ENCODE measurements around the gene YPEL2.

YPEL2 gene

DNA sequence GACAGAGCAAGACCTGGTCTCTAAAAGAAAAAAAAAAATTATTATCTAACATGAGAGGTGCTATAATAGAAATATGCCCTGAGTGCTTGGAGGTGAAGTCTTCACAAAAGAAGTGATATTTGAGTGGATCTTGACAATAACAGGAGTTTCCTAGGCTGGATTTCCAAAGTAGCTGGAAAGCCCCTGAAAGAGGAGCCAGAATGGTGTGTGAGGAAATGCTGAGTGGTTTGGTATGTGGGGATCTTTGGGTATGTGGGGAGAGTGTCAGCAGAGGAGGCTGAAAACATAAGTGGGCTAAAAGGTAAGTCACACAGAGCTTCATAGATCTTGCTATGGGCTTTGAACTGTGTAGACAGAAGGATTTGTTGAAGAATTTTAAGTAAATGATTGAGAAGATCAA, 100.1 kb downstream of the YPEL2 start:
- H3K9me3 ChIP-seq (ENCODE audit: insufficient read depth, low read depth, low read length): no peaks in the 10 kb centered on the region
- H2AFZ ChIP-seq (ENCODE audit: insufficient read depth, low read length, poor library complexity): no peak overlapping the region
- H2BK12ac ChIP-seq (ENCODE audit: low read length): no peak overlapping the region
- no peak overlapping the region for H3K4me3 ChIP-seq (ENCODE audit: low read depth, low read length)
- H2AK5ac ChIP-seq (ENCODE audit: low read length): no peak overlapping the region
- no peak overlapping the region for H4K8ac ChIP-seq (ENCODE audit: low read depth, low read length)
- H3K27me3 ChIP-seq (ENCODE audit: insufficient read depth, low read length): no peaks in the 10 kb centered on the region
- H4K12ac ChIP-seq (ENCODE audit: low read depth, low read length): no peak overlapping the region
- peak overlapping the region; percentile 29 for H3K27ac ChIP-seq (ENCODE audit: low read depth, low read length)
- DNase-seq: no peak
- no peaks in the 10 kb centered on the region for H3K79me2 ChIP-seq (ENCODE audit: control insufficient read depth, insufficient read depth, low read length, poor library complexity)
- no peak overlapping the region for H4K91ac ChIP-seq (ENCODE audit: low read depth, low read length)
- H3K14ac ChIP-seq (ENCODE audit: low read length): no peak overlapping the region
- H3K79me1 ChIP-seq (ENCODE audit: low read length): peaks cover 12% of the 10 kb centered on the region
- no peak overlapping the region for H2BK5ac ChIP-seq (ENCODE audit: low read depth, low read length, poor library complexity)
- H3K4ac ChIP-seq (ENCODE audit: low read depth, low read length): no peak overlapping the region
- H3K4me2 ChIP-seq (ENCODE audit: low read length): no peak overlapping the region
- no peak overlapping the region for H3K9ac ChIP-seq (ENCODE audit: low read length)
- H3K4me1 ChIP-seq (ENCODE audit: control insufficient read depth in 1 of 2, insufficient read depth in 2 of 2, low read length in 2 of 2): peaks cover 3 to 18% of the 10 kb centered on the region in 2 experiments
- H3K23ac ChIP-seq (ENCODE audit: low read length): no peak overlapping the region
- no peak overlapping the region for H2BK120ac ChIP-seq (ENCODE audit: insufficient read depth, low read length, poor library complexity)
- H3K36me3 ChIP-seq (ENCODE audit: control insufficient read depth in 1 of 2, insufficient read depth in 2 of 2, low read length in 2 of 2): no peaks in the 10 kb centered on the region
- H3K18ac ChIP-seq (ENCODE audit: low read length): no peak overlapping the region

- H3K4ac ChIP-seq (ENCODE audit: low read depth, low read length): no peak overlapping the region
These were observed 101.2 kb downstream of the YPEL2 start for GRCh38 chr17:59432657-59433056.

GRCh38 chr17:59433586-59433985, 102.1 kb downstream of the YPEL2 start:
- H2AFZ ChIP-seq (ENCODE audit: insufficient read depth, low read length, poor library complexity): no peak overlapping the region
- no peak overlapping the region for H2AK5ac ChIP-seq (ENCODE audit: low read length)
- no peak overlapping the region for H3K9ac ChIP-seq (ENCODE audit: low read length)
- H3K23ac ChIP-seq (ENCODE audit: low read length): no peak overlapping the region
- peaks cover 5% of the 10 kb centered on the region for H3K79me1 ChIP-seq (ENCODE audit: low read length)
- peaks cover 0 to 10% of the 10 kb centered on the region in 2 experiments for H3K4me1 ChIP-seq (ENCODE audit: control insufficient read depth in 1 of 2, insufficient read depth in 2 of 2, low read length in 2 of 2)
- H3K79me2 ChIP-seq (ENCODE audit: control insufficient read depth, insufficient read depth, low read length, poor library complexity): no peaks in the 10 kb centered on the region
- no peaks in the 10 kb centered on the region for H3K27me3 ChIP-seq (ENCODE audit: insufficient read depth, low read length)
- H3K36me3 ChIP-seq (ENCODE audit: control insufficient read depth in 1 of 2, insufficient read depth in 2 of 2, low read length in 2 of 2): no peaks in the 10 kb centered on the region
- H3K27ac ChIP-seq (ENCODE audit: low read depth, low read length): no peak overlapping the region
- H3K4ac ChIP-seq (ENCODE audit: low read depth, low read length): no peak overlapping the region
- no peak overlapping the region for H3K4me2 ChIP-seq (ENCODE audit: low read length)
- no peaks in the 10 kb centered on the region for H3K9me3 ChIP-seq (ENCODE audit: insufficient read depth, low read depth, low read length)
- no peak overlapping the region for H3K4me3 ChIP-seq (ENCODE audit: low read depth, low read length)
- H4K8ac ChIP-seq (ENCODE audit: low read depth, low read length): no peak overlapping the region
- no peak overlapping the region for H2BK12ac ChIP-seq (ENCODE audit: low read length)
- H3K14ac ChIP-seq (ENCODE audit: low read length): no peak overlapping the region
- H4K91ac ChIP-seq (ENCODE audit: low read depth, low read length): no peak overlapping the region
- H2BK120ac ChIP-seq (ENCODE audit: insufficient read depth, low read length, poor library complexity): no peak overlapping the region
- no CpG with 5 or more reads among the region's 2 CpGs for WGBS (ENCODE audit: extremely low coverage, insufficient coverage, insufficient read length)
- no peak overlapping the region for H2BK5ac ChIP-seq (ENCODE audit: low read depth, low read length, poor library complexity)
- no peak for DNase-seq
- no peak overlapping the region for H4K12ac ChIP-seq (ENCODE audit: low read depth, low read length)
- H3K18ac ChIP-seq (ENCODE audit: low read length): no peak overlapping the region

More at GRCh38 chr17:59432657-59433056, 101.2 kb downstream of the YPEL2 start:
- H3K27ac ChIP-seq (ENCODE audit: low read depth, low read length): no peak overlapping the region
- H3K79me2 ChIP-seq (ENCODE audit: control insufficient read depth, insufficient read depth, low read length, poor library complexity): no peaks in the 10 kb centered on the region
- no peak overlapping the region for H4K12ac ChIP-seq (ENCODE audit: low read depth, low read length)
- H2BK12ac ChIP-seq (ENCODE audit: low read length): no peak overlapping the region
- H4K8ac ChIP-seq (ENCODE audit: low read depth, low read length): no peak overlapping the region
- no peak overlapping the region for H2BK120ac ChIP-seq (ENCODE audit: insufficient read depth, low read length, poor library complexity)
- peaks cover 3 to 17% of the 10 kb centered on the region in 2 experiments for H3K4me1 ChIP-seq (ENCODE audit: control insufficient read depth in 1 of 2, insufficient read depth in 2 of 2, low read length in 2 of 2)
- no peak overlapping the region for H3K23ac ChIP-seq (ENCODE audit: low read length)
- peaks cover 11% of the 10 kb centered on the region for H3K79me1 ChIP-seq (ENCODE audit: low read length)
- H3K4me2 ChIP-seq (ENCODE audit: low read length): no peak overlapping the region
- no peak overlapping the region for H3K18ac ChIP-seq (ENCODE audit: low read length)
- H2AFZ ChIP-seq (ENCODE audit: insufficient read depth, low read length, poor library complexity): no peak overlapping the region
- H2BK5ac ChIP-seq (ENCODE audit: low read depth, low read length, poor library complexity): no peak overlapping the region
- no peaks in the 10 kb centered on the region for H3K36me3 ChIP-seq (ENCODE audit: control insufficient read depth in 1 of 2, insufficient read depth in 2 of 2, low read length in 2 of 2)
- H3K27me3 ChIP-seq (ENCODE audit: insufficient read depth, low read length): no peaks in the 10 kb centered on the region
- H3K9ac ChIP-seq (ENCODE audit: low read length): no peak overlapping the region
- H3K14ac ChIP-seq (ENCODE audit: low read length): no peak overlapping the region
- WGBS (ENCODE audit: extremely low coverage, insufficient coverage, insufficient read length): no CpG with 5 or more reads among the region's 1 CpG
- H3K9me3 ChIP-seq (ENCODE audit: insufficient read depth, low read depth, low read length): no peaks in the 10 kb centered on the region
- no peak overlapping the region for H2AK5ac ChIP-seq (ENCODE audit: low read length)
- DNase-seq: no peak
- no peak overlapping the region for H4K91ac ChIP-seq (ENCODE audit: low read depth, low read length)
- no peak overlapping the region for H3K4me3 ChIP-seq (ENCODE audit: low read depth, low read length)

GRCh38 chr17:59434429-59434828, 103.0 kb downstream of the YPEL2 start:
- no peak overlapping the region for H3K18ac ChIP-seq (ENCODE audit: low read length)
- H3K27me3 ChIP-seq (ENCODE audit: insufficient read depth, low read length): no peaks in the 10 kb centered on the region
- no peak for DNase-seq
- H2AFZ ChIP-seq (ENCODE audit: insufficient read depth, low read length, poor library complexity): no peak overlapping the region
- no peak overlapping the region for H3K9ac ChIP-seq (ENCODE audit: low read length)
- peak overlapping the region; percentile 6 for H2BK12ac ChIP-seq (ENCODE audit: low read length)
- peaks cover 2 to 9% of the 10 kb centered on the region in 2 experiments for H3K4me1 ChIP-seq (ENCODE audit: control insufficient read depth in 1 of 2, insufficient read depth in 2 of 2, low read length in 2 of 2)
- H3K4ac ChIP-seq (ENCODE audit: low read depth, low read length): no peak overlapping the region
- no peaks in the 10 kb centered on the region for H3K79me2 ChIP-seq (ENCODE audit: control insufficient read depth, insufficient read depth, low read length, poor library complexity)
- H4K12ac ChIP-seq (ENCODE audit: low read depth, low read length): no peak overlapping the region
- no peak overlapping the region for H3K14ac ChIP-seq (ENCODE audit: low read length)
- peaks cover 2% of the 10 kb centered on the region for H3K79me1 ChIP-seq (ENCODE audit: low read length)
- peak overlapping the region; percentile 18 for H4K91ac ChIP-seq (ENCODE audit: low read depth, low read length)
- H3K4me3 ChIP-seq (ENCODE audit: low read depth, low read length): no peak overlapping the region
- no CpG with 5 or more reads among the region's 3 CpGs for WGBS (ENCODE audit: extremely low coverage, insufficient coverage, insufficient read length)
- H2BK120ac ChIP-seq (ENCODE audit: insufficient read depth, low read length, poor library complexity): peak overlapping the region; percentile 46
- no peaks in the 10 kb centered on the region for H3K36me3 ChIP-seq (ENCODE audit: control insufficient read depth in 1 of 2, insufficient read depth in 2 of 2, low read length in 2 of 2)
- H3K9me3 ChIP-seq (ENCODE audit: insufficient read depth, low read depth, low read length): no peaks in the 10 kb centered on the region
- H3K23ac ChIP-seq (ENCODE audit: low read length): no peak overlapping the region
- no peak overlapping the region for H3K4me2 ChIP-seq (ENCODE audit: low read length)
- no peak overlapping the region for H3K27ac ChIP-seq (ENCODE audit: low read depth, low read length)
- no peak overlapping the region for H4K8ac ChIP-seq (ENCODE audit: low read depth, low read length)
- no peak overlapping the region for H2BK5ac ChIP-seq (ENCODE audit: low read depth, low read length, poor library complexity)
- peak overlapping the region; percentile 3 for H2AK5ac ChIP-seq (ENCODE audit: low read length)
